HepG2 (cell line): ENCODE data around the gene ANKRD11. TPM values are rescaled to one million over a fixed set of nuclear protein-coding genes. Genes with fewer than 3 reads are reported as not detected.

Experiments
- ATF1 ChIP-seq: IDR thresholded peaks from 2 replicates; pipeline ENCODE4 v1.6.1; 2016; ENCODE audit warnings: mild to moderate bottlenecking, control low read depth
- DMAP1 ChIP-seq: IDR thresholded peaks from 2 replicates; pipeline ENCODE4 v1.6.1; 2016
- FOXP1 ChIP-seq, 2 experiments: fragments of 450-650 bp in 1 of 2; IDR thresholded peaks; 2 replicates each; pipeline ENCODE4 v1.6.1; 2017 to 2018; ENCODE audit warnings: antibody characterized with exemption in 1 of 2
- GZF1 ChIP-seq: sonication (generic); formaldehyde crosslinking; IDR thresholded peaks from 2 replicates; pipeline ENCODE4 v1.5.1; 2020; ENCODE audit warnings: mild to moderate bottlenecking, missing genetic modification reagents
- ISL2 ChIP-seq: sonication (generic); formaldehyde crosslinking; IDR thresholded peaks from 2 replicates; pipeline ENCODE4 v1.5.0; 2020; ENCODE audit warnings: missing genetic modification reagents
- KDM5A ChIP-seq: fragments of 200-600 bp; sonication (generic); IDR thresholded peaks from 2 replicates; pipeline ENCODE4 v1.7.0; 2018; ENCODE audit warnings: antibody characterized with exemption, mild to moderate bottlenecking, low read length, borderline replicate concordance
- LRRFIP1 ChIP-seq: sonication (generic); formaldehyde crosslinking; conservative IDR thresholded peaks from 2 replicates; pipeline ENCODE4 v1.4.0; 2020; ENCODE audit warnings: missing genetic modification reagents
- MAF1 ChIP-seq: sonication (generic); formaldehyde crosslinking; IDR thresholded peaks from 2 replicates; pipeline ENCODE4 v1.5.0; 2020; ENCODE audit warnings: missing genetic modification reagents, borderline replicate concordance
- NFAT5 ChIP-seq: sonication (generic); formaldehyde crosslinking; IDR thresholded peaks from 2 replicates; pipeline ENCODE4 v1.4.0; 2020; ENCODE audit warnings: missing genetic modification reagents
- PBX3 ChIP-seq: sonication (generic); formaldehyde crosslinking; IDR thresholded peaks from 2 replicates; pipeline ENCODE4 v1.8.1; 2023; ENCODE audit warnings: missing genetic modification reagents, inconsistent platforms, borderline replicate concordance
- TMF1 ChIP-seq: sonication (generic); formaldehyde crosslinking; IDR thresholded peaks from 2 replicates; pipeline ENCODE4 v1.8.1; 2022; ENCODE audit warnings: low read depth, missing genetic modification reagents
- U2AF2 ChIP-seq: fragments of 200-400 bp; formaldehyde crosslinking; IDR thresholded peaks from 2 replicates; pipeline ENCODE4 v1.6.1; 2017; ENCODE audit warnings: low read depth, mild to moderate bottlenecking, low read length
- ZBTB33 ChIP-seq: sonication (generic); formaldehyde crosslinking; IDR thresholded peaks from 2 replicates; pipeline ENCODE4 v1.4.0; 2020; ENCODE audit warnings: missing genetic modification reagents
- ZMYM2 ChIP-seq: sonication (generic); formaldehyde crosslinking; IDR thresholded peaks from 2 replicates; pipeline ENCODE4 v1.8.0; 2022; ENCODE audit warnings: mild to moderate bottlenecking, missing genetic modification reagents
- ZNF260 ChIP-seq: sonication (generic); formaldehyde crosslinking; IDR thresholded peaks from 2 replicates; pipeline ENCODE4 v1.4.0; 2020; ENCODE audit warnings: missing genetic modification reagents, low read depth, mild to moderate bottlenecking, borderline replicate concordance
- ZNF788 ChIP-seq: sonication (generic); formaldehyde crosslinking; IDR thresholded peaks from 2 replicates; pipeline ENCODE4 v1.5.0; 2020; ENCODE audit warnings: mild to moderate bottlenecking, missing genetic modification reagents, borderline replicate concordance
- polyA plus RNA-seq, 8 experiments: library from polyadenylated mRNA; depleted of rRNA in 3 of 8; stranded (reverse) in 7 of 8; unstranded in 1 of 8; fragments of >200 nt; fragmentation: Illumina TruSeq in 4 of 8; extraction: Trizol in 4 of 8; gene quantifications; 2 replicates each; pipeline versions ENCODE4 v1.2.1 to v1.2.3, GENCODE V29; 2011 to 2016; ENCODE audit warnings: low read depth in 4 of 8, missing spikeins in 1 of 8, mixed read lengths in 1 of 8; ENCODE audit not compliant: insufficient read depth in 1 of 8
- total RNA-seq, 5 experiments: library from RNA; depleted of rRNA; stranded (reverse); fragments of >200 nt; fragmentation: Illumina TruSeq; extraction: Trizol; gene quantifications; 2 replicates each; pipeline ENCODE4 v1.2.3, GENCODE V29; 2016; ENCODE audit warnings: low read depth in 1 of 5

The ANKRD11 gene
- total and polyA plus RNA-seq, 2 of the 13 experiments (the other 11 are each of a cell fraction or from before 2014, with no cell fraction given), result 21.4 to 38.4 TPM

- no peak for TF ChIP-seq PBX3
- no peak for TF ChIP-seq ATF1 (CRISPR knock-in tag)
- TF ChIP-seq NFAT5 (CRISPR knock-in tag), result no peak
- TF ChIP-seq KDM5A, result no peak
- no peak for TF ChIP-seq U2AF2
- TF ChIP-seq ZNF788, result peak; percentile 27; the same call in 1 of the 2 replicates
- 0 out of 2 replicates have a peak, but pooled peaks have one; percentile 33 for TF ChIP-seq ZNF260 (CRISPR knock-in tag)
- TF ChIP-seq ZMYM2 (CRISPR knock-in tag), result 0 out of 2 replicates have a peak, but pooled peaks have one; percentile 34
- TF ChIP-seq TMF1 (CRISPR knock-in tag), result no peak
- no peak for TF ChIP-seq DMAP1 (CRISPR knock-in tag)
- no peak for TF ChIP-seq ISL2 (CRISPR knock-in tag)
- no peak for TF ChIP-seq FOXP1 (IDR thresholded peaks at IDR 0.05)
- no peak for TF ChIP-seq FOXP1 (CRISPR knock-in tag; IDR thresholded peaks at IDR 0.05)
- TF ChIP-seq MAF1 (CRISPR knock-in tag), result no peak
- TF ChIP-seq ZBTB33 (CRISPR knock-in tag), result peak; percentile 99
- TF ChIP-seq GZF1 (CRISPR knock-in tag), result peak; percentile 75; the same call in 1 of the 2 replicates
- TF ChIP-seq LRRFIP1 (CRISPR knock-in tag), result no peak
Observed at GRCh38 chr16:89319886-89320781, 170.2 kb downstream of the ANKRD11 start (continued).
